IPS DF 6.9 (cell line): ENCODE measurements around the gene EFCAB6.

Source experiments
- DNase-seq: peaks from one replicate; pipeline ENCODE4 v3.0.0-alpha.2; 2013; ENCODE audit warnings: low read depth, low spot score
- H3K27ac ChIP-seq: one replicate; pipeline ENCODE4 v1.5.1; 2013; ENCODE audit warnings: low read length, control low read depth
- H3K27me3 ChIP-seq: 2 replicates; pipeline ENCODE4 v1.6.1; 2013; ENCODE audit warnings: mild to moderate bottlenecking, low read length; ENCODE audit not compliant: control insufficient read depth, insufficient read depth
- H3K36me3 ChIP-seq: 2 replicates; pipeline ENCODE4 v1.6.1; 2013; ENCODE audit warnings: low read length; ENCODE audit not compliant: control insufficient read depth, insufficient read depth
- H3K4me1 ChIP-seq: 2 replicates; pipeline ENCODE4 v1.6.1; 2013; ENCODE audit warnings: low read length; ENCODE audit not compliant: control insufficient read depth, insufficient read depth
- H3K4me3 ChIP-seq: 2 replicates; pipeline ENCODE4 v1.5.1; 2013; ENCODE audit warnings: mild to moderate bottlenecking, low read length
- H3K9me3 ChIP-seq: 2 replicates; pipeline ENCODE4 v1.6.1; 2013; ENCODE audit warnings: low read length, inconsistent platforms; ENCODE audit not compliant: control insufficient read depth, insufficient read depth
- whole genome bisulfite sequencing: extraction: QIAGEN DNeasy Blood & Tissue Kit; methylation state at CpG from one replicate; pipeline ENCODE4 v1.1.7; 2013; ENCODE audit warnings: mixed read lengths, missing lambda C conversion rate; ENCODE audit not compliant: insufficient read length, insufficient coverage; 5-methylcytosine and 5-hydroxymethylcytosine counted together

The EFCAB6 gene

GRCh38 chr22:43642319-43643206, 169.5 kb downstream of the EFCAB6 start:
- H3K27me3 ChIP-seq, result no peaks in the 10 kb centered on the region
- WGBS, result no CpG with 5 or more reads among the region's 11 CpGs
- no peak overlapping the region for H3K4me3 ChIP-seq
- DNase-seq, result no peak
- no peaks in the 10 kb centered on the region for H3K36me3 ChIP-seq
- H3K4me1 ChIP-seq, result no peaks in the 10 kb centered on the region
- no peak overlapping the region for H3K27ac ChIP-seq
- no peaks in the 10 kb centered on the region for H3K9me3 ChIP-seq

- DNase-seq, result no peak
- no peak overlapping the region for H3K4me3 ChIP-seq
- no peaks in the 10 kb centered on the region for H3K36me3 ChIP-seq
- H3K4me1 ChIP-seq, result no peaks in the 10 kb centered on the region; the same call in 1 of the 2 replicates
- no peak overlapping the region for H3K27ac ChIP-seq
- no CpG with 5 or more reads among the region's 3 CpGs for WGBS
- no peaks in the 10 kb centered on the region for H3K9me3 ChIP-seq
- H3K27me3 ChIP-seq, result no peaks in the 10 kb centered on the region
Observed at GRCh38 chr22:43639228-43639948, 172.7 kb downstream of the EFCAB6 start.

- no peak overlapping the region for H3K27ac ChIP-seq
- no CpG with 5 or more reads among the region's 28 CpGs for whole genome bisulfite sequencing
- no peaks in the 10 kb centered on the region; the same call in 1 of the 2 replicates for H3K36me3 ChIP-seq
- H3K4me3 ChIP-seq, result no peak overlapping the region
- DNase-seq, result no peak
- H3K27me3 ChIP-seq, result no peaks in the 10 kb centered on the region
- H3K4me1 ChIP-seq, result no peaks in the 10 kb centered on the region; the same call in 1 of the 2 replicates
- no peaks in the 10 kb centered on the region for H3K9me3 ChIP-seq
Observed at GRCh38 chr22:43637275-43638260, 174.5 kb downstream of the EFCAB6 start.

- H3K36me3 ChIP-seq, result no peaks in the 10 kb centered on the region; the same call in 1 of the 2 replicates
- no peaks in the 10 kb centered on the region for H3K9me3 ChIP-seq
- no peak for DNase-seq
- H3K4me3 ChIP-seq, result no peak overlapping the region
- no peak overlapping the region for H3K27ac ChIP-seq
- H3K27me3 ChIP-seq, result no peaks in the 10 kb centered on the region
- WGBS, result no CpG with 5 or more reads among the region's 13 CpGs
- no peaks in the 10 kb centered on the region; the same call in 1 of the 2 replicates for H3K4me1 ChIP-seq
Observed at GRCh38 chr22:43636086-43636485, 176.0 kb downstream of the EFCAB6 start.

- Histone ChIP-seq H3K9me3 (no peaks in the 10 kb centered on the region), H3K4me1 (no peaks in the 10 kb centered on the region; the same call in 1 of the 2 replicates), H3K27ac (no peak overlapping the region), H3K4me3 (no peak overlapping the region), H3K27me3 (no peaks in the 10 kb centered on the region), H3K36me3 (no peaks in the 10 kb centered on the region; the same call in 1 of the 2 replicates)
- WGBS, result no CpG with 5 or more reads among the region's 9 CpGs
- DNase-seq, result no peak
Observed at GRCh38 chr22:43635101-43635500, 177.0 kb downstream of the EFCAB6 start.

- no peaks in the 10 kb centered on the region for H3K27me3 ChIP-seq
- H3K36me3 ChIP-seq, result no peaks in the 10 kb centered on the region; the same call in 1 of the 2 replicates
- WGBS, result no CpG with 5 or more reads among the region's 4 CpGs
- no peak overlapping the region for H3K4me3 ChIP-seq
- H3K4me1 ChIP-seq, result no peaks in the 10 kb centered on the region; the same call in 1 of the 2 replicates
- DNase-seq, result no peak
- no peak overlapping the region for H3K27ac ChIP-seq
- H3K9me3 ChIP-seq, result no peaks in the 10 kb centered on the region
Observed at GRCh38 chr22:43634316-43634715, 177.8 kb downstream of the EFCAB6 start.

- WGBS, result no CpG with 5 or more reads among the region's 13 CpGs
- H3K9me3 ChIP-seq, result no peaks in the 10 kb centered on the region
- no peaks in the 10 kb centered on the region; the same call in 1 of the 2 replicates for H3K4me1 ChIP-seq
- no peak overlapping the region for H3K4me3 ChIP-seq
- DNase-seq, result no peak
- no peaks in the 10 kb centered on the region; the same call in 1 of the 2 replicates for H3K36me3 ChIP-seq
- no peaks in the 10 kb centered on the region for H3K27me3 ChIP-seq
- no peak overlapping the region for H3K27ac ChIP-seq
Observed at GRCh38 chr22:43633631-43634285, 178.3 kb downstream of the EFCAB6 start.

- DNase-seq, result no peak
- Histone ChIP-seq H3K9me3 (no peaks in the 10 kb centered on the region), H3K4me3 (no peak overlapping the region), H3K4me1 (peaks cover 3% of the 10 kb centered on the region), H3K27ac (no peak overlapping the region), H3K36me3 (no peaks in the 10 kb centered on the region; the same call in 1 of the 2 replicates), H3K27me3 (no peaks in the 10 kb centered on the region)
- no CpG with 5 or more reads among the region's 10 CpGs for WGBS
Observed at GRCh38 chr22:43631846-43632245, 180.3 kb downstream of the EFCAB6 start.

GRCh38 chr22:43631201-43631600, 180.9 kb downstream of the EFCAB6 start:
- peaks cover 3% of the 10 kb centered on the region for H3K4me1 ChIP-seq
- H3K4me3 ChIP-seq, result no peak overlapping the region
- no peak for DNase-seq
- H3K27me3 ChIP-seq, result no peaks in the 10 kb centered on the region
- H3K27ac ChIP-seq, result no peak overlapping the region
- no peaks in the 10 kb centered on the region; the same call in 1 of the 2 replicates for H3K36me3 ChIP-seq
- no CpG with 5 or more reads among the region's 11 CpGs for WGBS
- no peaks in the 10 kb centered on the region for H3K9me3 ChIP-seq
